K562 (cell line): ENCODE results near the gene PSMB11. TPM values are rescaled to one million over a fixed set of nuclear protein-coding genes. Genes with fewer than 3 reads are reported as not detected.

Experiments
- ARNT ChIP-seq, 2 experiments: fragments of 450-650 bp; IDR thresholded peaks; 2 replicates each; pipeline ENCODE4 v1.6.1; 2016; ENCODE audit warnings: mild to moderate bottlenecking in 1 of 2
- CEBPZ ChIP-seq: fragments of 150-350 bp; IDR thresholded peaks from 2 replicates; pipeline ENCODE4 v1.6.1; 2014; ENCODE audit warnings: low read depth, mild to moderate bottlenecking, low read length, borderline replicate concordance
- CHCHD3 ChIP-seq: fragments of 250-450 bp; sonication (Bioruptor Pico); IDR thresholded peaks from 2 replicates; pipeline ENCODE4 v2.1.2; 2022; ENCODE audit warnings: mild to moderate bottlenecking
- HDAC8 ChIP-seq: fragments of 450-650 bp; IDR thresholded peaks from 2 replicates; pipeline ENCODE4 v1.6.1; 2016; ENCODE audit warnings: mild to moderate bottlenecking, missing genetic modification characterization, moderate library complexity, missing compliant biosample characterization
- HES1 ChIP-seq: fragments of 450-650 bp; IDR thresholded peaks from 2 replicates; pipeline ENCODE4 v1.6.1; 2016; ENCODE audit warnings: low read depth, mild to moderate bottlenecking, moderate library complexity
- HNRNPH1 ChIP-seq: fragments of 200-400 bp; formaldehyde crosslinking; optimal IDR thresholded peaks from 2 replicates; pipeline ENCODE3; 2017; ENCODE audit warnings: low read depth, mild to moderate bottlenecking, low read length, moderate library complexity
- HNRNPL ChIP-seq: fragments of 200-400 bp; formaldehyde crosslinking; IDR thresholded peaks from 2 replicates; pipeline ENCODE4 v1.6.1; 2017; ENCODE audit warnings: low read depth, mild to moderate bottlenecking, low read length
- HOMEZ ChIP-seq: fragments of 250-450 bp; sonication (Bioruptor Pico); IDR thresholded peaks from 2 replicates; pipeline ENCODE4 v1.4.0; 2020; ENCODE audit warnings: mild to moderate bottlenecking, moderate library complexity
- HSF4 ChIP-seq: fragments of 250-450 bp; sonication (Bioruptor Pico); IDR thresholded peaks from 2 replicates; pipeline ENCODE4 v2.1.2; 2022; ENCODE audit warnings: mild to moderate bottlenecking, moderate library complexity, borderline replicate concordance
- POU5F1 ChIP-seq: fragments of 150-350 bp; IDR thresholded peaks from 2 replicates; pipeline ENCODE4 v1.6.1; 2014; ENCODE audit warnings: borderline replicate concordance, low read length, low read depth, mild to moderate bottlenecking; ENCODE audit not compliant: partially characterized antibody
- SMAD1 ChIP-seq: fragments of 150-350 bp; IDR thresholded peaks from 2 replicates; pipeline ENCODE4 v1.6.1; 2014; ENCODE audit warnings: low read length, low read depth; ENCODE audit not compliant: partially characterized antibody
- TAF15 ChIP-seq: fragments of 200-400 bp; formaldehyde crosslinking; IDR thresholded peaks from 2 replicates; pipeline ENCODE4 v1.6.1; 2017; ENCODE audit warnings: mild to moderate bottlenecking, low read depth, low read length, moderate library complexity
- U2AF1 ChIP-seq: fragments of 200-400 bp; formaldehyde crosslinking; optimal IDR thresholded peaks from 2 replicates; pipeline ENCODE3; 2017; ENCODE audit warnings: mild to moderate bottlenecking, low read depth, low read length, moderate library complexity
- ZFX ChIP-seq: sonication (generic); formaldehyde crosslinking; IDR thresholded peaks from 2 replicates; pipeline ENCODE4 v1.8.0; 2022; ENCODE audit warnings: mild to moderate bottlenecking, missing genetic modification reagents, moderate library complexity
- ZNF57 ChIP-seq: fragments of 450-650 bp; formaldehyde crosslinking; IDR thresholded peaks from 2 replicates; pipeline ENCODE4 v1.4.0; 2020; ENCODE audit warnings: mild to moderate bottlenecking, moderate library complexity
- polyA plus RNA-seq, 8 experiments: library from polyadenylated mRNA; depleted of rRNA in 4 of 8; stranded (reverse) in 5 of 8; unstranded in 3 of 8; fragments of >200 nt; fragmentation: Nextera tagmentation in 2 of 8; fragmentation: Illumina TruSeq in 1 of 8; extraction: Ambion mirVana in 2 of 8; extraction: Trizol in 1 of 8; gene quantifications; 2 replicates each; pipeline versions ENCODE4 v1.2.1 to v1.2.3, GENCODE V29; 2011 to 2014; ENCODE audit warnings: inconsistent platforms in 1 of 8, missing spikeins in 1 of 8
- total RNA-seq, 7 experiments: library from RNA; depleted of rRNA in 6 of 7; stranded (reverse); fragments of >200 nt in 6 of 7; fragmentation: Illumina TruSeq in 2 of 7; extraction: Trizol in 2 of 7; gene quantifications; 2 replicates each; pipeline versions ENCODE4 v1.2.1 to v1.2.3, GENCODE V29; 2011 to 2021; ENCODE audit warnings: low replicate concordance in 1 of 7
- TF ChIP-seq, protein P1 (sequence below): fragments of 250-450 bp; sonication (Bioruptor Pico); IDR thresholded peaks from 2 replicates; pipeline ENCODE4 v1.5.0; 2020; ENCODE audit warnings: mild to moderate bottlenecking
- TF ChIP-seq, protein P2 (sequence below): fragments of 250-450 bp; sonication (Bioruptor Pico); IDR thresholded peaks from 2 replicates; pipeline ENCODE4 v1.4.0; 2020

PSMB11 gene
- total and polyA plus RNA-seq, 9 of the 15 experiments (the other 6 are each of a cell fraction or from before 2014, with no cell fraction given): not detected

DNA sequence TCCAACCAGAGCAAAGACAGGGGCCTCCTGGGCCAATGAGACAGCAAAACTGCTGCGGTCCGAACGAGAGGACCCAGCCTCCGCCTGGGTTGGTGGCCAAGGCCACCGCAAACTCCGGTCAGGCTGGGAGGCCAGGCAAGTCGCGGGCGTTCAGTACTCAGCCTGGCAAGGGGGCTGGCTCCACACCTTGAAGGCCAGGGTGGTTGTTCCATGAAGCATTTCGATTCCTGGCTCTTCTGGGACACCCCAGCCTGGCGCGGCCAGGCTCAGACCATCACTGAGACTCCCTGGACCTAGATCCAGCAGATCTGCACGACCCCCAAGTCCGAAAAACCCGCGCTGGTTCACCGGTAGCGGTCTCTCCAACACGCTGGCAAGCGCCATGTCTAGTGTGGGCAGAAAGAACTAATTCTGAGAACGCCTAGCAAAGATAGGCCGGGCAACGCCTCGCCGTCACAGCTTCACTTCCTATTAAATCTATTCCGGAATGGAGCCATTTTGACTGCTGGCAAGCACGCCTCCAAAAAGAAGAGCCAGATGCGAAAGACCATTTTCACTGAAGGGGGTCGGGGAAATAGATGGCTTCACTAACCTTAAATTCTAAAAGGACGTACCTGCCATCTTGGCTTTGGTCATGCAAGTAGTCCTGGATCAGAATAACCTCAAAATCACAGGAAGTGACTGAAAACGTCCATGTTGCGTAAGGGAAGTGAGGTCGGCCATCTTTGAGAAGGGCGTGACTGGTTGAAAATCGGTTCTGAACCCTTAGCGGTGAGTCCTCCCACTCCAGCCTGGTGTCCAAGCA is 7.3 kb upstream of the PSMB11 start, which contains the start of gene PSMB5 (continued):
- no peak for TF ChIP-seq CEBPZ
- TF ChIP-seq, protein P1, sequence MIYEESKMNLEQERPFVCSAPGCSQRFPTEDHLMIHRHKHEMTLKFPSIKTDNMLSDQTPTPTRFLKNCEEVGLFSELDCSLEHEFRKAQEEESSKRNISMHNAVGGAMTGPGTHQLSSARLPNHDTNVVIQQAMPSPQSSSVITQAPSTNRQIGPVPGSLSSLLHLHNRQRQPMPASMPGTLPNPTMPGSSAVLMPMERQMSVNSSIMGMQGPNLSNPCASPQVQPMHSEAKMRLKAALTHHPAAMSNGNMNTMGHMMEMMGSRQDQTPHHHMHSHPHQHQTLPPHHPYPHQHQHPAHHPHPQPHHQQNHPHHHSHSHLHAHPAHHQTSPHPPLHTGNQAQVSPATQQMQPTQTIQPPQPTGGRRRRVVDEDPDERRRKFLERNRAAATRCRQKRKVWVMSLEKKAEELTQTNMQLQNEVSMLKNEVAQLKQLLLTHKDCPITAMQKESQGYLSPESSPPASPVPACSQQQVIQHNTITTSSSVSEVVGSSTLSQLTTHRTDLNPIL (CRISPR knock-in tag): no peak
- TF ChIP-seq HSF4 (CRISPR knock-in tag): no peak
- no peak for TF ChIP-seq HES1
- TF ChIP-seq CHCHD3 (CRISPR knock-in tag): no peak
- TF ChIP-seq ZFX (CRISPR knock-in tag): peak; percentile 84
- TF ChIP-seq U2AF1: no peak
- peak; percentile 55 to 59; a peak in 2 of 4 replicates for TF ChIP-seq ARNT (IDR thresholded peaks at IDR 0.05)
- no peak for TF ChIP-seq HNRNPH1
- no peak; the same call in none of the 2 replicates for TF ChIP-seq HDAC8 (tag)
- TF ChIP-seq POU5F1: no peak
- TF ChIP-seq ZNF57 (CRISPR knock-in tag): no peak
- TF ChIP-seq SMAD1: peak; percentile 33
- TF ChIP-seq, protein P2, sequence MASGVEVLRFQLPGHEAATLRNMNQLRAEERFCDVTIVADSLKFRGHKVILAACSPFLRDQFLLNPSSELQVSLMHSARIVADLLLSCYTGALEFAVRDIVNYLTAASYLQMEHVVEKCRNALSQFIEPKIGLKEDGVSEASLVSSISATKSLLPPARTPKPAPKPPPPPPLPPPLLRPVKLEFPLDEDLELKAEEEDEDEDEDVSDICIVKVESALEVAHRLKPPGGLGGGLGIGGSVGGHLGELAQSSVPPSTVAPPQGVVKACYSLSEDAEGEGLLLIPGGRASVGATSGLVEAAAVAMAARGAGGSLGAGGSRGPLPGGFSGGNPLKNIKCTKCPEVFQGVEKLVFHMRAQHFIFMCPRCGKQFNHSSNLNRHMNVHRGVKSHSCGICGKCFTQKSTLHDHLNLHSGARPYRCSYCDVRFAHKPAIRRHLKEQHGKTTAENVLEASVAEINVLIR (CRISPR knock-in tag): peak; percentile 48; the same call in 1 of the 2 replicates
- 0 out of 2 replicates have a peak, but pooled peaks have one; percentile 33 for TF ChIP-seq HOMEZ
- no peak for TF ChIP-seq HNRNPL
- no peak for TF ChIP-seq TAF15
